GM18858 (cell line): ENCODE data around the gene RFC2.

Experiments used
- ATAC-seq: cut with Tn5 transposase; IDR thresholded peaks from one replicate; pipeline ENCODE4 v1.9.1; 2021; ENCODE audit not compliant: unreplicated experiment

Gene RFC2

DNA sequence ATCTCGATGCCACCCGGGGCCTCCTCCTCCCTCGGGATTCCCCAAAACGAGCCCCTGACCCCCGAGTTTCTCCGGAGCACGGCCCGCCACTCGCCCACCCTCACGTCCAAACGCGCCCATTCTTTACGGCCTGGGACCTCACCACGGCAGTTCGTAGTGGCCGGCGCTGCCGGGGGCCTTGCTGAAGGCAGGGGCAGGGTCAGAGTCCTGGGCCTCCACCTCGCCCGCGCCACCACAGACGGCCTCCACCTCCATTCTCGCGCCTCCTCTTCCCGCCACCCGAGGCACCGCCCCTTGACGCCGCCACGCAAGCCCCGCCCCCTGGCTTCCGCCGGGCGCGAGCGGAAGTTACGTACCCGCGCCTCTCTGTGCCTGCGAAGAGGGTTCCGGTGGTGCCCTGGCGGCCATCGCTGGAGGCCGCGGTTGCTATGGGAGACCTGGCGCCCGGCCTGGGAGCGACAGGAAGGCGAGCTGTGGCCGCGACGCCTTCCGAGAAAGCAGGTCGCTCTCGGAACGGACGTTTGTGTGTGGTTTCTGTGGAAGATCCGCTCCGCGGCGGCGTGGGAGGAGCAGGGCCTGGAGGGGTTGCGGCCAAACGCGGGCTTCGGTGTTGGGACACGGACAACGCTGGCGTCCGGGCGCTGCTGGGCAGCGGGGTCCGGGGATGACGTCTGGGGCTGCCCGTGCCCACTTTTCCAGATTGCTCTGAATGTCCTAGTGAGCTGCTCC, at the start of gene RFC2:
Gene RFC2, minus strand, starts transcription at position 271 of the 729 bp plus-strand sequence. Its CDS starts 16 bp downstream, at position 255.
- peak; percentile 86 for ATAC-seq

DNA sequence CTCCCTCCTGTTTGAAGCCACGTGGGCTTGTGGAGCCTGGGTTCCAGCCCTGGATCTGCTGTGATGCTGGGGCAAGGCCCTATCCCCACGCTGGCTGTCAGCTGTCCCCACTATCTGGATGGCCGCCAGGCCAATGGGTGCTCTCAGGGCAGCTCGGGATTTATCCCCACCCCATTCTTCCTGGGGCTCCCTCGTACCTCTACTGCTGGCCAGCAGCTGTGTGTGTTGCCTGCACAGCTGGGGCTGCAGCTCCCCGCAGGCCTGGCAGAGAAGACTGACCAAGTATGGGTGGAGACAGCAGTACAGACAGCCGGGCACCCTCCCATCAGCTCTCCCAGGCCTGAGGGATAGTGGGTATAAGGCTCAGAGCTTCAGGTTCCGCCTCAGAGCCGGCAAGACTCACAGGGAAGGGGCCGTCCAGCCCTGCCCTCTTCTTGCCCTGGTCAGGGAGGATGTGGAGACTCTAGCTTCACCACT, 48.6 kb upstream of the RFC2 start:
- no peak for ATAC-seq

DNA sequence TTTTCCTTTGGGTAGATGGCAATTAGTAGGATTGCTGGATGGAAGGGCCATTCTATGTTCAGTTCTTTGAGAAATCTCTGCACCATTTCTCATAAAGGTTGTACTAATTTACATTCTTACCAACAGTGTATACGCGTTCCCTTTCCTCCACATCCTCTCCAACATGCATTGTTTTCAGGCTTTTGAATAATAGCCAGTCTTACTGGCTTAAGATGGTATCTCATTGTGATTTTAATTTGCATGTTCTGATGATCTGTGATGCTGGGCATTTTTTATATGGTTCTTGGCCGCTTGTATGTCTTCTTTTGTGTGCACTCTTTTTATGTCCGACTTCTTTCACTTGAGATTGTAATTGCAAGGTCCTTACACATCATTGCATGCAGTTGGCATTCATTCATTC, 46.7 kb upstream of the RFC2 start:
- no peak for ATAC-seq

DNA sequence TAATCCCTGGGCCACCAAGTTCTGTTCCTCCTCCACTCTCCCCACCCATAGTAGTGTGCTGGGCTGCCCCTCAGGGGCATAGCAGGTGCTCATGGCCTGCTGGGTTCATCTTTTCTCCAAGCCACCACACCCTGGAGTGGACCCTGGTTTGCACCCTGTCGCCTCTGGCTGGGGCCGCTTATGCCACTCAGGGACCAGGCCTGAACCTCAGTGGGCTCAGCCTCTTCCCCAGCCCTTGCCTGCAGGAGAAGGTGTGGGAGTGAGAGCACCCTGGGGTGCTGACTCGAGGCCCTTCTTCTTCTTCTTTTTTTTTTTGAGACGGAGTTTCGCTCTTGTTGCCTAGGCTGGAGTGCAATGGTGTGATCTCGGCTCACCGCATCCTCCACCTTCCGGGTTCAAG, 45.2 kb upstream of the RFC2 start:
- ATAC-seq = no peak

DNA sequence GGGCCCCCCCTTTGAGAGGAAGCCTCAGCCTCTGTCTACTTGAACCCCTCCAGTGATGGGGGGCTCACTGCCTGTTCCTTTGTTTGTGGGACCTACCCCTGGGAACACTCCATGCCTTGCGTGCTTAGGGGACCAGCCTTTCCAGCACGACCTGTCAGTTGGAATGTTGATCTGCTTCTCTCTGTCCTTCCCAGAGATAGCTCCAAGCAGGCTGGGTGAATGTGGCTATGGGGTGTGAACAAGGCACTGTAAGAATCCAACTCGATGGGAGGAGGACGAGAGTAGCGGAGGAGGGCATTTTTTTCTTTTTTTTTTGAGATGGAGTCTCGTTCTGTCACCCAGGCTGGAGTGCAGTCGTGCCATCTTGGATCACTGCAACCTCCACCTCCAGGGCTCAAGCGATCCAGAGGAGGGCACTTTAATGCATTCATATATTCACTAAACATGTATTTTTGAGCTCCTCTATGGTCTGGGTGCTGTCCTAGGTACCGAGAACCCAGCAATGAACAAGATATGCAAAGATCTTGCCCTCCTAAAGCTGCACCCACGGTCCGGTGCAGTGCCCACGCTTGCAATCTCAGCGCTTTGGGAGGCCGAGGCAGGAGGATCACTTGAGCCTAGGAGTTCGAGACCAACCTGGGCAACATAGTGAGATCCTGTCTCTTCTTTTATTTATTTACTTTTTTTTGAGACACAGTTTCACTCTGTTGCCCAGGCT, 43.5 kb upstream of the RFC2 start:
- no peak for ATAC-seq

DNA sequence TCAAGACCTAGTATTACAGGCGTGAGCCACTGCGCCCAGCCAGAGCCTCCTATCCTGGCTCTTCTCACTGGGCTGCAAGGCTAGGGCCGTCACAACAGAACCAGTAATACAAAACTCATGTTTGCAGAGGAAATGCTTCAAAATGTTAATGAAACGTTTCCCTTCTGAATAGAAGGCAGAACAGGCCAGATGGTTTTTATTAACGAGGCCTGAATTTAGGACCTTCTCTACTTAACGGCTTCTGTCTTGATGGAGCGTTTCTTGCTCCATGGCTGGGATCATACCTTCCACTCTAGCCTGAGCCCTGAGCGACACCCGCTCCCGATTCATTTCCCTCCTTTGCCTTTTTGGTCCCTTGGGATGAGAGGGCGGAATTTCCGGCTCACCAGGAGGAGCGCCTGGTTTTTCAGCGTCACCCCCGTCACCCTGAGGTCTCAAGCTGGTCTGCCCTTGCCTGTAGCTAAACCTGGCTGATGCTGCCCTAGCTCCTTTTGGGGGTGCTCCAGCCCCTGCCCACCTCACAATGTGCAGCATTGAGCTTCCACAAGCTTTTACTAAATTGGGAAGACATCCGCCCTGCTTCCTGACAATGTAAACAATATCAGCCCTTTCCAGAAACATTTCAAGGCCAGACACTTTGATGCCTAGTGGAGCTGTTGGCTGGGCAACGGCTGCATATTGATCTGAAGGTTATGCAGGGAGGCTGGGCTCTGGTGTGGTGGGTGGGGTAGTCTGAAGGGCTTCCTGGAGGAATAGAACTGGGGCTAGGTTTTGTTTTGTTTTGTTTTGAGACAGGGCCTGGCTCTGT, 40.2 kb upstream of the RFC2 start:
- ATAC-seq = no peak

DNA sequence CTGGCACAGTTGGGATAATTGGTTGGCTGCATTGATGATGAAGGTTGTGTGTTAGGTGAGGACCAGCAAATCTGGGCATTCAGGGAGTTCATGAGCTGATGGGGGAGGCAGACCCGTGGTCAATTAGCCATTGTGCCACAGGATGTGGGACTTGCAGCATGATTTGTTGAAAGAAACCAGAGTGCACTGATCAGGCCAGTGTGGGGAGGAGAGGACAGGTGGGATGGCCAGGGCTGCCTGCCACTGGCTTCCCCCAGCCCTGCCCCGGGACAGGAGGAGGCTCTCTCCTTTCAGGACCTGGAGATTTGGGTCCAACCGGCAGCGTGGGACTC, 39.3 kb upstream of the RFC2 start:
- no peak for ATAC-seq

DNA sequence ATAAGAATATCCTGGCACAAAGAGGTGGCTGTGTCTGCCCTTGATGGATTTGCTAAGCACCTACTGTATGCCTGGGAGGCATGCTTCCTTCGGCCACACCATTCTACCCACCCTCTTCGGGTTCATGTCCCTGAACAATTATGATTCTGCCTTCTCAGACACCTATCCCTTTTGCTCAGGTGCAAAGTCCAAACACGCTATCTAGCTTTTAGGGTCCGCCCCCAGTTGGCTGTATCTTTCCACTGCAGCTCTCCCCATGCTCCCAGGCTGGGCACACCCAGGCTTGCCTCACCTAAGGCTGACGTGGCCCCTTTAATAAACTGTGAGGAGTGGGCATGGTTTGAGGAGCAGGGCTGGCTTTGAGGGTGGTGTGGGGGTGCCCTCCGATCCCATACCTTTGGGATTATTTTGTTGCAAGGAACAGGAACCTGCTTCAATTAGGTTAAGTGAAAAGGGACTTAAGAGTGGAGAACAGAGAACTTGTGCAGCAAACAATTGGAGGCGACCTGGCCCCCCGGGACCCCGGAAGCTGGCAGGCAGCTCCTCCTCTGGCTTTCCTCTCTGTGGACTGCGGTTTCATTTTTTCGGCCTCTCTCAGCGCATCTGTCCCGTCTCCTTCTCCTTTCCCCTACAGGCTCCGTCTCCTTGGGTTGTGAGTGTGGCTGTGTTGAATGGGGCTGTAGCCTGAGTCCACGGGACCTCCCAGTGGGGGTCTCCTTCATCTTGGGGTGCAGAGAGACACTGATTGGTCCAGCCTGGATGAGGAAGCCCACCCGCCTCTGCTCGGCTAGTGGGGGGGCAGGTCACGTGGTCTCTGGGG, 38.8 kb upstream of the RFC2 start:
- ATAC-seq = no peak

DNA sequence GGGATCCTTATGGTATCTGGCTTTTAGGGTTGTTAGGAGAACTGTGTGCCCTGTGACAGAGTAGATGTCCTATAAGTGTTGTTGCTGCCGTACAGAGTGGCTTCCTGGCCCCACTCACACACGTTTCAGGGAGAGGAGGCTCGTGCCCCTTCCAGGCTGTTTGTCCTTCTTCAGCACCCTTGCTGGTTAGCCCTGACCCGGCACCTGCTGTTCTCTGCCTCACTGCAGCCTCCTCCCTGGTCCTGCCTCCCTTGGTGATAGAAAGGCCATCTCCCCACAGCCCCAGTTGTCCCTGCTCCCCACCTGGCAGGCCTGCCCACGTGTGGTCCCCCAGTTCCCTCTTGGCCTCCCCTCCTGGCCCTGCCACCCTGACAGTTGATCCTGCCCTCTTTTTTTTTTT, 37.3 kb upstream of the RFC2 start:
- no peak for ATAC-seq

DNA sequence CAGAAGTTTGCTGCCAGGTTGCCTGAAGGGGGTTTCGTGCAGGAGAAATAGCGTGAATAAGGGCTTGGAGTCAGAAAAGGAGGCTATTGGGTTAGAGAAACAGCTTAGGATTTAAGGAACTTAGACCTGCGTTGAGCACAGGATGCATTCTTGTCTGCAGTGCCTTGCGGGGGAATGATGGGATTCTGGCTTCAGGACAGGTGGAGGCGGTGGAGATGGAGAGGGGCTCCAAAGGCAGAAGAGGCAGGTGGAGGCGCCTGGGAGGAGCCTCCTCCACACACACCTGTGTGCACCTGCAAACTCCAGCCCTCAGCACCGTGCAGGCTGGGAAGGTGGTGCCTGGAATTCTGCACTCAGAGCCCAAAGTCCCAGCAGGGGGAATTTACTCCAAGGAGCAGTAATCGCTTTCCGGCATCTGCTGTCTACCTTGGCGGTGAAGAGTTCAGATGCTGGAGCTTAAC, 36.8 kb upstream of the RFC2 start:
- no peak for ATAC-seq

DNA sequence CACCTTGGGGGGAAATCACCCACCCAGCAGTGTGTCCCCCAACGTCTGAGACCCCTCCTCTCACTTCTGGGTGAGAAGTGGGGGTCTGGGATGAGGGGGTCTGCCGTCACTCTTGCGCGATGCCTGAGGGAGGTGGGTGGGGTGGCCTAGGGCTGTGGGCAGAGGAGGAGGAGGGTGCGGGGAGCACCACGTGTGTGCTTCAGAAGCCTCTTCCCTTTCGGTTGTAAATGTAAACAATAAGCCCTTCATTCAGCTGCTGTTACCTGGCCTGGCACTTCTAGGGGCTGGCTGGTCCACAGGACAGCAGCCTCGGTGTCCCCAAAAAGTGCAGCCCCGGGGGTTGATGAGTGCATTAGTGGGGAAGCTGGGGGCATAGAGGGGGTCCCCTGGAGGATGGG, 36.4 kb upstream of the RFC2 start:
- no peak for ATAC-seq

DNA sequence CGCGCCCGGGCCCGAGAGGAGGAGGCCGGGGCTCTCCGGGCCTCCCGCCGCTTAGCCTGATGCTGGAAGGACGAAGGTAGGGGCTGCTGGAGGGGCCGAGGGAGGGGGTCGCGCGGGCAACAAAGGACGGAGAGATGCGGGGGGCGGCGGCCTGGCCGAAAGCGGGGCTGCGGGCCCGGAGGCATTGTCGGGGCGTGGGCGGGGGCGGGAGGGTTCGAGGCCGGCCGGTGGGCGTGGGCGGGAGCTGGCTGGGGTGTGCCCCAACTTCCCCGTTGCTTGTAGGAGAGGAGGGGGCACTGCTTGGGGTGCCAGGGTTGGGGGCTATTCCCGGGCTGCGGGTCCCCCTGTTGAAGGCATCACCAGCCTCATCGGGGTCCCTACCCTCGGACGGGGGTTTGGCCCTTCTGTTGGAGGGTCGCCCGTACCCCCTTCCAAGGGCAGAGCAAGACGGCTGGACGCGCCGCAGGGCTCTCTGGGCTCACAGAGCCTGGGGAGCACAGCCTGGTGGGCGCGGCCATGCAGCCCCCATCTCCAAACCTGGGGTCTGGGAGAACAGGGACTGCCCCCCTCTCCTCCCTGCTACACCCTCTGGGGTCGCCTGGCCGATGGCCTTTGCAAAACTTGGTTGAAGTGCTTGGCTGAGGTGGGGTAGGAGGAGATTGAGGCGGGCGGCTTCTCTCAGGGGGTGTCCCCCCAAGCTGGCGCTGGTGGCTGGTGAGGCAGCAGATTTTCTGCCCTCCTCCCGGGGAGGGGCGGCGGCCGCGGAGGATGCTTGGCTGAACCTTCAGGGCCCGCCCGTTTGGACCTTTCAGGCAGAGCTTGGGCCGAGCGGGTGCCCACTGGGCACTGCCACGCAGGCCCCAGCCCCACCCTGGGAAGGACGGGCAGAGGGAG, 35.7 kb upstream of the RFC2 start:
- ATAC-seq = no peak

DNA sequence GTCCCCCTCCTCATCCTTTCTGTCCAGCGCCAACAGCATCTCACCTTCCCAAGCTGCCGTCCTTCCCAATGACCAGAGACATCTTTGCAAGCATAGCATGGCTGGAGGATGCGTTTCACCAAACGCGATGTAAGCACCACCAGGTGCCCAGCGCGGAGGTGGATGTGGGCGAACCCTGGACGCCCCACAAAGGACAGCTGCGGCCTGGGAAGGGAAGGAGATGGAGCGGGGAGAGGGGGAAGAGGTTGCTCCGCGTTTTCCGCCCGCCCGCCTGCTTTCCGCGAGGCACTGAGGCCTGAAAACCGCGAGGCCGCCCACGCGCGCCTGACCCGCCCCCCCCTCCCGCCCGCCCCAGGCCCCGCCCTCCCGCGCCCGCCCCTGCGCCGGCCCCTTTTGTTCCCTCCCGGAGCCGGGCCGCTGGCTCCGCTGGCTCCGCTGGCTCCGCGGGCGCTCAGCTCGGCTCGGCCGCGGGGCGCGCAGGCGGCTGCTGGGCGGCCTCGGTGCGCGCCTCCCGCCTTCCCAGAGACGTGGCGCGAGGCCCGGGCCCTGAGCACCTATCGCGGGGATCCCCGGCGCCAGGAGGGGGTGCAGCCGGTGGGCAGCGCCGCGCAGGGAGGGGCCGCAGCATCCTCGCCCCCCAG, 34.9 kb upstream of the RFC2 start, which contains the start of gene CLIP2:
Gene CLIP2, plus strand, starts transcription at position 390 of the 641 bp plus-strand sequence. CDS start 28,140 bp downstream, outside the sequence.
- no peak for ATAC-seq

DNA sequence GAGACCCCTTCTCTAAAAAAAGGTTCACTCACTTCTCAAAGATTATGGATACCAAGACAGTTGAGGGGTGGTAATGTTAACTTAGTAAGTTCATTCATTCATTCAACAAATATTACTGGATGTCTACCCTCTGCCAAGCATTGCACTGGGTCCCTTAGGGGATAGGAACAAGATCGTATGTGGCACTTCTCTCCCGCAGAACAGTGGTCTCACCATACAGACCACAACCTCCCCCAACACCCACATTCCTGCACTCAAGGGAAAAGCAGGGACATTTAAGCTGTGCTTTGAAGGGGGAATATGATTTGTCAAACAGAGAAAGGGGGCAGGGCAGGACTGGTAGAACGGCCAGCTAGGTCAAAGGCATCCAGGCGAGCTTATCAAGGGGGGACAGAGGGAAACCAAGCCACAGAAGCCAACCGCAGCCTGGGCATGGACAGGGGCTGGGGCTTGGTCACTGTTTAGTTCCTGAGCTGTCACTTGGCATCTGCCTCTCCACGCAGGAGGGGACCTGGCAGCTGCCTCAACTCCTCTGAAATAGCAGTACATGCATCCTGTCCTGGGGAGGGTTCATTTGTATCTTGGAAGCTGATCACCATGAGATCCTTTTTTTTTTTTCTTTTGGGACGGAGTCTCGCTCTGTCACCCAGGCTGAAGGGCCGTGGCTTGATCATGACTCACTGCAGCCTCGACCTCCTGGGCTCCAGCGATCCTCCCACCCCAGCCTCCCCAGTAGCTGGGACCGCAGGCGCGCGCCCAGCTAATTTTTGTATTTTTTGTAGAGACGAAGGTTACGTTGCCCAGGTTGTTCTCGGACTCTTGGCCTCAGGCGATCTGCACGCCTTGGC, 34.1 kb upstream of the RFC2 start:
- no peak for ATAC-seq

DNA sequence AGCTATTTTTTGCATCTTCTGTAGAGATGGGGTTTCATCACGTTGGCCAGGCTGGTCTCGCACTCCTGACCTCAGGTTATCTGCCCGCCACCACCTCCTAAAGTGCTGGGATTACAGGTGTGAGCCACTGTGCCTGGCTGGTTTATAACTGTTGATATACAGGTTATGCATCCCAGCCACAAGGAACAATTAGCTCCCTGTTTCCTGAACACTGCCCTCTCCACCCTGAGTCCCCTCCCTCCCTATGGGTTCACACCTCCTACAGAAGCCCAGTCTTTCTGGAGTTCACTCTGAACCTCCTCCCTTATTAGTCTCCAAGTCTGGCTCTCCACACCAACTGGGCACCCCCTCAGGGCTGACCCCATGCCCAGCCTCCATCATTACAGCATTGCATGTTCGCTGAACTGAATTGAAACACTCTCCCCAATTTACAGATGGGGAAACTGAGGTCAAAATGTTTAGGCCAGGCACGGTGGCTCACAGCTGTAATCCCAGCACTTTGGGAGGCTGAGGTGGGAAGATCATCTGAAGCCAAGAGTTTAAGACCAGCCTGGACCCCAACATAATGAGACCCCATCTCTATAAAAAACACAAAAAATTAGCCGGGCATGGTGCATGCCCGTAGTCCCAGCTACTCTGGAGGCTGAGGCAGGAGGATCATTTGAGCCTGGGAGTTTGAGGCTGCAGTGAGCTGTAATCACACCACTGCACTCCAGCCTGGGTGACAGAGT, 33.3 kb upstream of the RFC2 start:
- ATAC-seq = no peak

DNA sequence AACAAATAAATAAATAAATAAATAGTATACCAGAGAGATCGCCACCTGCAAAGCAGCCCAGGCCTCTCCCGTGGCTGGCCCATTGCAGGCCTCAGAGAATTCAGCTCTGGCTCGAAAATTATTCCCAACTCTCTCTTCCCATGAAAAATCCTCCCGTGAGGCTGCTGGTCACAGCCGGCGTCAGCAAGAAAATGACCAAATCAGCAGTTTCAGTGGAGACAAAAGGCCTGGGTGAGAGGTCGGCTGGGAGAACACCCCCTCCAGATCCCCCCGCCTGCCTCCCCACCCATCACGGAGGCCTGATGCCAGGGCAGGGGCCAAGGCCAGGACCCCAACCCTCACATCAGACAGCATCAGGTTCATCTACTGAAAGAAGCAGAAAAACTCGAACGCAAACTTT, 31.9 kb upstream of the RFC2 start:
- ATAC-seq = no peak

DNA sequence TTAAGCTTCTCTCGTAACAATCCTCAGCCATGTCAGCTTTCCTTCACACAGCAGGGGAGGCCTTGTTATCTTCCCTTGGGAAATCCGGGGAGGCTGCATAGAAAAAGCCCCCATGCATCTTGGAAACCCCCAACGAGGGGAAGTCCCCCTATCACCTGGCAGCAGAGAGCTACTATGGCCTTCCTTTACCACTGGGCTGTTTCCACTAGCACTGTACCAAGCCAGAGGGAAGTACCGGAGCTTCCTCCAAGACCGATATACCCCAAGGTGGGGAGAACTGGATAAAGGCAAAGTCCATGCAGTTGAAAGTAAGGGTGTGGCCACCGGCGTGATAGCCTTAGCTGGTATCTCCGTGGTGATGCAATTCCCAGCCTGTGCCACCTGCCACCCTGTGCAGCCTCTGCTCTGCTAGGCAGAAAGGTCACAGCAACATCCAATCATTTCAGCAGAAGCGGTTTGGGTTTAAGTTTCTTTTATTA, 30.6 kb upstream of the RFC2 start:
- ATAC-seq = peak; percentile 40
